Activated CD8-positive, alpha-beta memory T cell treated with anti-CD3 and anti-CD28 coated beads, Interleukin-2, amount 50 U/mL, for 24 hours (primary cell): ENCODE data around the gene SELENOV.
"Not testable (repeated sequence)": the region's sequence is repeated elsewhere in the genome, so short reads cannot be mapped to it uniquely, and the experiment has no call there.

Source experiments
- DNase-seq: peaks from one replicate; pipeline ENCODE4 v3.0.0-alpha.2; 2020; ENCODE audit errors: extremely low read depth

The SELENOV gene, protein sequence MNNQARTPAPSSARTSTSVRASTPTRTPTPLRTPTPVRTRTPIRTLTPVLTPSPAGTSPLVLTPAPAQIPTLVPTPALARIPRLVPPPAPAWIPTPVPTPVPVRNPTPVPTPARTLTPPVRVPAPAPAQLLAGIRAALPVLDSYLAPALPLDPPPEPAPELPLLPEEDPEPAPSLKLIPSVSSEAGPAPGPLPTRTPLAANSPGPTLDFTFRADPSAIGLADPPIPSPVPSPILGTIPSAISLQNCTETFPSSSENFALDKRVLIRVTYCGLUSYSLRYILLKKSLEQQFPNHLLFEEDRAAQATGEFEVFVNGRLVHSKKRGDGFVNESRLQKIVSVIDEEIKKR

DNA sequence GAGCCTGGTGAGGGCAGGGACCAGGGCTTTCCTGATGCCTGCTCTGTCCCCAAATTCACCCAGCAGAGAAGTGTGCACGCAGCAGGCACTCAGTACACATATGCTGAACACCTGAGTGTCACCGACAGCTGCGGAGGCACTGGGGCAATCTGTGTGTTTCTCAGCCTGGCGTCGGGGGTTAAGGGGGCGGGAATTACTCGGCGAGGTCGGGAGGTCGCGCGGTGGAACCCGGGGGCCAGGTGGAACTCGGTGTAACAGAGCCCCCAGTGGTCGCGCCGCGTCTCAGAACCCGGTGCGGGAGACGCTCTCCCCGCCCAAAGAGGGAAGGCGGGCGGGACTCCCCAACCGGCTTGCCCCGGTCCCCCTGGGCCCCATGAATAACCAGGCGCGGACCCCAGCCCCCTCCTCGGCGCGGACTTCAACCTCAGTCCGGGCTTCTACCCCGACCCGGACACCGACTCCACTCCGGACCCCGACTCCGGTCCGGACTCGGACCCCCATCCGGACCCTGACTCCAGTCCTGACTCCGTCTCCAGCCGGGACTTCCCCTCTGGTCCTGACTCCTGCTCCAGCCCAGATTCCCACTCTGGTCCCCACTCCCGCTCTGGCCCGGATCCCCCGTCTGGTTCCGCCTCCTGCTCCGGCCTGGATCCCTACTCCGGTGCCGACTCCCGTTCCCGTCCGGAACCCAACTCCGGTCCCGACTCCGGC is at the start of gene SELENOV:
Gene SELENOV (plus strand): TSS at position 300 of the 711 bp plus-strand sequence. CDS start 74 bp downstream, at position 374.
- no peak for DNase-seq

DNA sequence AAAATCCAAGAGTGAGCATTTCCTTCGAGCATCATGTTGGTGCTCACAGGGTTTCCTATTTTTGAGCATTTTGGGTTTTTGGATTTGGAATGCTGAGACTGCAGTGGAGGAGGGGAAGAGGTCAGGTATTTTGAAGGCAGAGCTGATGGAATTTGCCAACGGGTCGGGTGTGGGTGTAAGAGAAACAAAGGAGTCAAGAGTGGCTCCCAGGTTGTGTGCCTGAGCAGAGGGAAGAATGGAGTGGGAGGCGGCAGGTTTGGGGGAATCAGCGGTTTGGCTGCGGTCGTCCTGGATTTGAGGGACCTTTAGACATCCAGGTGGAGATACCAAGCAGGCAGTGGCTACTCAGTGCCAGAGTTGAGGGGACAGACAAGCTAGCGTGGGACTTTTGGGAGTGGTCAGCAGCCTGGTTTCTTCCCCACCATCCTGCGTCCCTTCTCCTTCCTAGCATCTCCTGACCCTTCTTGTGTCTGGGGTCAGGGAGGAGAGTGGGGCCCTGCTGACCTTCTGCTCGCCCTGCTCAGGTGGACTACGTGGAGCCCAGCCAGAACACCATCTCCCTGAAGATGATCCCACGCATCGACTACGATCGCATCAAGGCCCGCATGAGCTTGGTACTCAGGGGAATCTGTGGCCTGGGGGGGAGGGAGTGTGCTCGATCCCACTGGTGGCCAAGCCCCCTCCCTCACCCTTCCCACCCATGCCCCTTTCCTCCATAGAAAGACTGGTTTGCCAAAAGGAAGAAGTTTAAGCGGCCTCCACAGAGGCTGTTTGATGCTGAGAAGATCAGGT is 48.8 kb upstream of the SELENOV start:
- DNase-seq, result no peak

DNA sequence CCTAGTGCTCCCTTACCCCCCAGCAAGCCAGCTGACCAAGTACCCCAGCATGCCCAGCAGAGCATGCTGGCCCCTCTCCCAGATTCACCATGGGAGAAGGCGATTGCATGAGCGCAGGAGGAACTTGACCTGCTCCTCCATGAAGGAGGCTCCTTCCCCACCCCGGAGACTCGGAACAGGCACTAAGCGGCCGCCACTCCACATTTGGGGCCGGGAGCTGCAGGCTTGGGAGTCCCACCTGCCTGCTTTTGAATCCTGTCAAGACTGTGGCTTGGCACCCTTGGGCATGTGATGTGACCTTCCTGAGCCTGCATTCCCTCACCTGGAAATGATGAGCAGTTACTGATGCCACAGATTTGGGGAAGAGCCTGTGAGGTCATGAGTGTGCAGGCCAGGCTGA is 47.0 kb upstream of the SELENOV start:
- no peak for DNase-seq

DNA sequence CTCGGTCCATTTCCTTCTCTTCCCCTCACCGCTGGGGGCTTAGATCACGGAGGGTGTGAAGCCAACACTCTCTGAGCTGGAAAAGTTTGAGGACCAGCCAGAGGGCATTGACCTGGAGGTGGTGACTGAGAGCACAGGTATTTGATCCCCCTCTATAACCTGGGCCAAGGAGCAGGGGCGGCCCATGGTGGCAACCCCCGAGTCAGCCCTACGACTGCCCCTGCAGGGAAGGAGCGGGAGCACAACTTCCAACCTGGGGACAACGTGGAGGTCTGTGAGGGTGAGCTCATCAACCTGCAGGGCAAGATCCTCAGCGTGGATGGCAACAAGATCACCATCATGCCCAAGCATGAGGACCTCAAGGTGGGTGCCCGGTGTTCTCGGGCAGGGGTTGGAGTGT is 45.9 kb upstream of the SELENOV start:
- no peak for DNase-seq

DNA sequence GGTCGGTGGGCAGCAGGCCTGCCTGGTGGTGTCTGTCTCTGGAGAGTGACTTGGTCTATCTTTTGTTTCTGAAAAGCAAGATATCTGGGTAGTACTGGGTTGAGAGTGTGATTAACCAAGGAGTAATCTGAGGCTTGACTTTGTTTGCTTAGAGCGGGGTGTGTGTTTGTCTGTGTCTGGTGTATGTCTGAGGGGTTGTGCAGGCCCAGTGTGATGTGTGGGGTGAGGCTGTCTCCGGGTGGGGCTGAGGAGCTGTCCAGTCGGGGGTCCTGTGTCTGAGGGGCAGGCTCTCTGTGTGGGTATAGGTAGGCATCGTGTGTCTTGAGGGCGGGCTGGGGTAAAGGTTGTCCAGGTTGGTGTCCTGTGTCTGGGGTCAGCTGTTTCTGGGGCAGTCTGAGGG is 45.4 kb upstream of the SELENOV start:
- DNase-seq, result no peak

DNA sequence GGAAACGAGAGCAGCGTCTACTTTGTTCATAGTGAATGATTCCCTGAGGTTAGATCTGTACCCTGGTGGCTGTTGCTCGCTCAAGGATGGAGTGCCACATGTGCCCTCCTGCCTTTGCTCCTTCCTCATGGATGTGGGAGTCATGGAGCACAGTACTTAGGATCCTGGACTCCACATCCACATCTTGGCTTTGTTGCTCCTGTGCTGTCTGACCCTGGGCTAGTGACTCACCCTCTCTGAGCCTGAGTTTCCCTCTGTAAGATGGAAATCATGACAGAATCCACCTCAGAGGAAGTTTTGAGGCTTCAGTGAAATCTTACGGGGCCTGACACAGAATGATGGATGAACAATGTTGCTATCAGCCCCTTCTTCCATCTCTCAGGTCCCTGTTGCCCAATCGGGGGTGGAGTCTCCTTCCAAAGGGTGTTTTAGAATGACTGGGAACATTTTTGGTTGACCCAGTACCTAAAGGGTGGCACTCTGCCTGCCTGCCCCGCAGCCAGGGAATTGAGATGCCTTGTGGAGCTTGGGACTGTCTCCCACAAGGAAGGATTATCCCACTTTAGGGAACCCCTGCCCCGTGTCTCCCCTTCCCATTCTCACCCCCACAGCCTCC is 44.1 kb upstream of the SELENOV start:
- no peak for DNase-seq

DNA sequence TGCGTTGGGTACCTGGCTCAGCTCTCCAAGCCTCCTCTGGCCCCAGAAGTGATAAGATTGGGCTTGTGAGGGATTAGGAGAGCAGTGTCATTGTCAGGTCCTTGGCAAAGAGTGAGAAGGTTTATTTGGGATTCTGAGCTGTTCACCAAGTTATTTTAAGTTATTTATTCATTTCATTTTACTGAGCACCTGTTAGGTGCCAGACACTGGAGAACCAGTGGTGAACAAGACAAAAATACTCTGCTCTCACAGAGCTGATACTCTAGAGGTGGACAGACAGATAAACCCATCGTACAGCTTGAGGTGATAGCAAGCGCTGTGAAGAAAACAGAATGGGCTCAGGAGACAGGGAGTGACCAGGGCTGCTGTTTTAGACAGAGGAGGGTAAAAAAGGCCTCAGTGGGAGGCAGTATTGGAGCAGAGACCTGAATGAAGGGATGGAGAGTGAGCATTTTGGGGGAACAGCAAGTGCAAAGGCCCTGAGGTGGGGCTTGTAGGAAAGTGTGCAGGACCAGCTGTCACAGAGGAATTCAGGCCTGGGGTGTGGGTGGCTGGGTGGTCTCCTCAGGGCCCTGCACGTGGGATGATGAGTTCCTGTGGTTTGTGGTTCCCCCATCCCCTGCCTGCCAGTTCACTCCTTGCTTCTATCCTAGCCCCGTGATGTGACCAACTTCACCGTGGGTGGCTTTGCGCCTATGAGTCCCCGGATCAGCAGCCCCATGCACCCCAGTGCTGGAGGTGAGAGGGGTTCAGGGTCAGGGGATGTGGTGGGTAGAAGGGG is 43.0 kb upstream of the SELENOV start:
- DNase-seq, result no peak

DNA sequence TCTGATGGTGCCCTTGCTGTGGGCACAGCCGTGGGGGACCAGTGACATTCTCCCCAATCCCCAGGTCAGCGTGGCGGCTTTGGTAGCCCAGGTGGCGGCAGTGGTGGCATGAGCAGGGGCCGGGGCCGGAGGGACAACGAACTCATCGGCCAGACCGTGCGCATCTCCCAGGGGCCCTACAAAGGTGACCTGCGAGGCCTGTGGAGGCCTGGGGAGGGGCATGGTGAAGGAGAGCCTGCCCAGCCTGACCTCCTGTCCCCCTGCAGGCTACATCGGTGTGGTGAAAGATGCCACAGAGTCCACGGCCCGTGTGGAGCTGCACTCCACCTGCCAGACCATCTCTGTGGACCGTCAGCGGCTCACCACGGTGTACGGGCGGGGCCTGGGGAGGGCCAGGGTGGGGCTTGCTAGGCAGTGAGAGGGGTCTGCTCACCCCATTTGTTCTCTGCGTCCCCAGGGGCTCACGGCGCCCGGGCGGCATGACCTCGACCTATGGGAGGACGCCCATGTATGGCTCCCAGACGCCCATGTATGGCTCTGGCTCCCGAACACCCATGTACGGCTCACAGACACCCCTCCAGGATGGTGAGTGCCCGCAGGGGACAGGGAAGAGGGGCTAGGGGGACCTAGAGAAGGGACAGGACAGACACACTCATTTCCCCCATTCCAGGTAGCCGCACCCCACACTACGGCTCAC is 42.0 kb upstream of the SELENOV start:
- no peak for DNase-seq

DNA sequence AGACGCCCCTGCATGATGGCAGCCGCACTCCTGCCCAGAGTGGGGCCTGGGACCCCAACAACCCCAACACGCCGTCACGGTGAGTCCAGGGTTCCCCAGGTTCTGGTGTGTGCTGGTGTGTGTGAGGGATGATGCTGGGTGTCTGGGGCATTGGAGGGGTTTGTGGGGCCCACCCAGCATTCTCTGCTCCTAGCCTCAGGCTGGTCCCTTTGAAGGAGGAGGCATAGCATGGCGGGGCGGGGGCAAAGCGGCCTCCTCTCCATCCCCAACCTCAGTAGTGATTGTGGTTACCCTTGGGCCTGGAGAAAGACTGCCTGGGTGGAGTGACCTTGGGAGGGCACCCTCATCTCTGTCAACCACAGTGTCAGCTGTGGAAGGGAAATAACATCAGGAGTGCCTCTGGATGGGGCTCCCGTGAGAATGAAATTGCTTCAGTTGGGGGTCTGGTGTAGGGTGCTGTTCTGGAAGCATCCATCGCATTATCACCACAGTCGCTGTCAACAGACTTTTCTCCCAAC is 41.4 kb upstream of the SELENOV start:
- DNase-seq, result no peak

DNA sequence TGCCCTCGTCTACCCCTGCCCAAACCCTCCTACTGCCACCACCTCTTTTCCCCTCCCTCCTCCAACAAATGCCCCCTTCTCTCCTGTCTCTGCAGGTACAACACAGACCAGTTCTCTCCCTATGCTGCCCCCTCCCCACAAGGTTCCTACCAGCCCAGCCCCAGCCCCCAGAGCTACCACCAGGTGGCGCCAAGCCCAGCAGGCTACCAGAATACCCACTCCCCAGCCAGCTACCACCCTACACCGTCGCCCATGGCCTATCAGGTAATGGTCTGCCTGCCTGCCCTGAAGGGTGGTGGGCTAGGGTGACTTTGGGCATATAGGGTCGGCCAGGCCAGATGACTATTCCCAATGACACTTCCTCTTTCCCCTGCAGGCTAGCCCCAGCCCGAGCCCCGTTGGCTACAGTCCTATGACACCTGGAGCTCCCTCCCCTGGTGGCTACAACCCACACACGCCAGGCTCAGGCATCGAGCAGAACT is 40.8 kb upstream of the SELENOV start:
- DNase-seq, result no peak

DNA sequence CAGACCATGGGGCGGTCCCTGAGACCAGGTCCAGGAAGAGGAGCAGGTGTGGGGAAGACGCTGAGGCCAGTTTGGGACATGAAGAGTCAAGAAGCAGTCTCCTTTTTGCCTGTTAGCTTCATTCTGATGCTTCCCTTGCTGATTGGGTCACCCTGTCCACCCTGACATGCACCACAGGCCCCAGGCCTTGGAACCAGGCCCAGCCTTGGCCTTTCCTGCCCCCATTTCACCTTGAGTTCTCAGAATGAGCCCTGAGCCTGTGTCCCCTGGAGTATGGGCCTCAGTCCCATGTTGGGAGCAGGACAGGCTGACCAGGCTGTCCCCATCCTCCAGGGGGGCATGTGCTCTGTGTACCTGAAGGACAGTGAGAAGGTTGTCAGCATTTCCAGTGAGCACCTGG is 39.2 kb upstream of the SELENOV start:
- no peak for DNase-seq

DNA sequence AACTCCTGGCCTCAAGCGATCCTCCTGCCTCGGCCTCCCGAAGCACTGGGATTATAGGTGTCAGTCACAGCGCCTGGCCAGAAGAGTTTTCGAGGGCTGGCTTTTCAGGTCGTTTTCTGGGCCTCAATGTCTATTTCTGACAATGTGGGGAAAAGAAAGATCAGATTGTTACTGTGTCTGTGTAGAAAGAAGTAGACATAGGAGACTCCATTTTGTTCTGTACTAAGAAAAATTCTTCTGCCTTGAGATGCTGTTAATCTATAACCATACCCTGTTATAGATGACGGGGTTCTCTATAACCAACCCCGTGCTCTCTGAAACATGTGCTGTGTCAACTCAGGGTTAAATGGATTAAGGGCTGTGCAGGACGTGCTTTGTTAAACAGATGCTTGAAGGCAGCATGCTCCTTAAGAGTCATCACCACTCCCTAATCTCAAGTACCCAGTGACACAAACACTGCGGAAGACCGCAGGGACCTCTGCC is 35.6 kb upstream of the SELENOV start:
- not testable (repeated sequence) for DNase-seq

DNA sequence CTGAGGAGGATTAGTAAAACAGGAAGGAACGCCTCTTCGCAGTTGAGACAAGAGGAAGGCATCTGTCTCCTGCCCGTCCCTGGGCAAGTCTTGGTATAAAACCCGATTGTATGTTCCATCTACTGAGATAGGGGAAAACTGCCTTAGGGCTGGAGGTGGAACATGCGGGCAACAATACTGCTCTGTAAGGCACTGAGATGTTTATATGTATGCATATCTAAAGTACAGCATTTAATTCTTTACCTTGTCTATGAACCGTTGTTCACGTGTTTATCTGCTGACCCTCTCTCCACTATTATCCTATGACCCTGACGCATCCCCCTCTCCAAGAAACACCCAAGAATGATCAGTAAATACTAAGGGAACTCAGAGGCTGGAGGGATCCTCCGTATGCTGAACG is 35.0 kb upstream of the SELENOV start:
- DNase-seq, result no peak

DNA sequence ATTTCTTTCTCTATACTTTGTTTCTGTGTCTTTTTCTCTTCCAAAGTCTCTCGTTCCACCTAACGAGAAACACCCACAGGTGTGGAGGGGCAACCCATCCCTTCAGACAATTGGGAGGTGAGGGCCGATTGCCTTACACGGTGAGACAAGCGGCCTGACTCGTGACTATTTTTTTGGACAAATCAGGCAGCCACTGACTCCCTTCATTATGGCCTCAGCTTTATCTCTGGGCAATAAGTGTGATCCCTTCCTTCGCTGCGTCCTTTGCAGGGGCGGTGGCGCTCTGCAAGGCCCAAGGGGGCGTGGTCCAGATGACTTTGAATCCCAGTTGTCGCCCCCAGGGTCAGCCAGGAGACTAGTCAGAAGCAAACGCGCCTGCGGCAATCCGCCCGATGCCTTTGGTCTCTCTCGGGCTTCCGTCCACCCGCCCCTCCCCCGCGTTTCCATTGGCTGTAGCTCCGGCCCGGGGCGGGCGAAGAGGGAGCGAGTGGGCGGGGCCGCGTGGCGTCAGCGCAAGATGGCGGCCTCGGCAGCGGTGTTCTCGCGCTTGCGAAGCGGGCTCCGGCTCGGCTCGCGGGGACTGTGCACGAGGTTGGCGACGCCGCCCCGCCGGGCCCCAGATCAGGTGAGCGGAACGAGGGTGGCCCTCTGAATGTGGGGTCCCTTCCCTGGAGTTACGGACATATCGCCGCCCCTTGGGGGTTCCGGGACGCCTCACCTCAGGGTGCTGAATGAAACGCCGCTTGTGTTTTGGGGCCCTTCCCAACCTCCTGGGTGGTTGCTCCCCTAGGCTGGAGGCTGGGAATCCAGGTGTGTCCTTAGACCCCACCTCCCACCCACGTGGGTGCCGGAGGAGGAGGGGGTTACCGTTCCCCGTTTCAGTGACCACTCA is 34.4 kb upstream of the SELENOV start, which contains the start of gene TIMM50:
Gene TIMM50 (plus strand): TSS at position 502 of the 892 bp plus-strand sequence. CDS start 16 bp downstream, at position 518.
- peak; percentile 94 for DNase-seq

DNA sequence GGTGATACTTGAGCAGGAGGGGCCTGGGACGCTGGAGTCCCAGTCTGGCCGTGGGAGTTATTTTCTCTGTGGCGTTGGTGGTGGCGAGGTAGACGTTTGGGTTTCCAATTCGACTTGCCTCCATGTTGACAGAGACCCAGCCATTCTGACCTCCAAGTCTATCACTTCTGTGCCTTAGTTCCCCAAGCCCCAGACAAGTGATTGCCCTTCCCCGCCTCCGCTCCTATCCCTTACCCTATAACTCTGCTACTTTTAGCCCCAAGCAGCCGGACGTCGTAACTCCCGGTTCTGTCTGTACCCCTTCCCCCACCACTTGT is 33.8 kb upstream of the SELENOV start:
- DNase-seq, result no peak

DNA sequence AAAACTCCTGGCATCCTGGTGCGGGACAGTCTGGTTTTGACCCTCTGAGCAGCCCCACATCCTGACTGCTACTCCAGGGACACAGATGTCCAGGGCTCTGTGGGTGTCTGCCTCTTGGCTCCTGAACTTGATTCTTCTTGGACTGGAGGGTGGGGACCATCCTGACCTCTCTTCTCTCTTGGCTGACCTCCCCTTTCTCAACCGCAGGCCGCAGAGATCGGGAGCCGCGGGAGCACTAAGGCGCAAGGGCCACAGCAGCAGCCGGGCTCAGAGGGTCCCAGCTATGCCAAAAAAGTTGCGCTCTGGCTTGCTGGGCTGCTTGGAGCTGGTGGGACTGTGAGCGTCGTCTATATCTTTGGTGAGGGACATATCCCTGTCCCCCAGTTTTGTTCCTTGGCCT is 33.3 kb upstream of the SELENOV start:
- DNase-seq, result no peak

DNA sequence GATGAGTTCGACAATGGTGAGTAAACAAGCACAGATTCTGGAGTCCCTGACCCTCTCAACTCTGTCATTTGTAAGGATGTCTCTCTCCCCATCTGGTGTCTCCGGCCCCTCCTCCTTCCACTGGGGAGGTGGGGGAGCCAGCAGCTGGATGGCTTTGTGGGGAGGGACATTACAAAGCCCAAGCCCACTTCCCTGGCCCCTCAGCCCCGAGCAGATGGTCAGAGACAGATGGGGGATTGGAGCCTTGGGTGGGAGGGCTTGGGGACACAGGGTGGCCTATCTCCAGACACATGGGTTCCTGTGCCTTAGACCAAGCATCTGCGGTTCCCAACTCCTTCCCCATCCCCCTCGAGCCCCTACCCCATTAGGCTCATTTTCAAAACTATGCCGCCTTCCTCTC is 31.8 kb upstream of the SELENOV start:
- no peak for DNase-seq

DNA sequence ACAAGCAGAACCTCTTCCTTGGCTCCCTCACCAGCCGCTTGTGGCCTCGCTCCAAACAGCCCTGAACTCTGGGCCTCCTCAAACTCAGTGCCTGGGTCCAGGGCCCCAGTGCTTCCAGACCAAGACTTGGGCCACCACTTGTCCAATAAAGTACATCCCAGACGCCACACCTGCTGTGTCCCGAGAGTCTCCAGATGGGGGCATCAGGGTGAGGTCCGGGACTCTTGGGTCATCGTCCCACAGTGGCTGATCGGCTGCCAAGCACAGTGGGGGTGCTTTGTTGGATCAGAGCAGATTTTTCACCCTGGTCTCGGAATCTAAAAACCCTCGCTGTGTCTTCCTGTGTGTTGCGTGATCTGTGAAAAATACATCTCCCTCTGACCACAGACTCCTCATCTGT is 25.2 kb upstream of the SELENOV start:
- DNase-seq, result no peak

DNA sequence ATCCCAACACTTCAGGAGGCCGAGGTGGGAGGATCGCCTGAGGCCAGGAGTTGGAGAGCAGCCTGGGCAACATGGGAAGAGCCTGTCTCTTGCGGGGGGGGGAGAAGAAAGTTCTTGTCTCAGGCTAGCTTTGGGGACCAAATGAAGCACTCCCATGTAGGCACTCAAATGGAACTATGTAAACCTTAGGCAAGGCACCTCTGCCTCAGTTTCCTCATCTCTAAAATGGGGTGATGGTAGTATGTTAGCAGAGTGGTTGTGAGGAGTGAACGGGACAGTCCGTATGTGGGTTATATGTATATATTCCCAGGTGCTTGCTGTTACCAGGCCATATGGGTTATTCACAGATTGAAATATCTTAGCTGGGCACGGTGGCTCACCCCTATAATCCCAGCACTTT is 22.7 kb upstream of the SELENOV start:
- DNase-seq, result no peak
